Activated naive CD8-positive, alpha-beta T cell treated with anti-CD3 and anti-CD28 coated beads for 36 hours (primary cell): Measurements from ENCODE around the gene GALNT7. TPM values are rescaled to one million over a fixed set of nuclear protein-coding genes. Genes with fewer than 3 reads are reported as not detected.

ENCODE experiments used
- DNase-seq: peaks from one replicate; pipeline ENCODE4 v3.0.0; 2021
- H3K27ac Mint-ChIP-seq: one replicate; pipeline ENCODE4 v1.8.0; 2022; ENCODE audit warnings: mild to moderate bottlenecking, moderate library complexity, mixed read lengths
- H3K27me3 Mint-ChIP-seq: one replicate; pipeline ENCODE4 v1.8.0; 2022; ENCODE audit warnings: mild to moderate bottlenecking, mixed read lengths
- H3K36me3 Mint-ChIP-seq: one replicate; pipeline ENCODE4 v1.8.0; 2021; ENCODE audit warnings: mild to moderate bottlenecking, mixed read lengths
- H3K4me1 Mint-ChIP-seq: one replicate; pipeline ENCODE4 v1.8.0; 2021; ENCODE audit warnings: mixed read lengths
- H3K4me3 Mint-ChIP-seq: one replicate; pipeline ENCODE4 v1.8.0; 2022; ENCODE audit warnings: mild to moderate bottlenecking, moderate library complexity, mixed read lengths
- H3K9me3 Mint-ChIP-seq: one replicate; pipeline ENCODE4 v1.8.0; 2022; ENCODE audit warnings: mixed read lengths
- total RNA-seq, 2 experiments: library from RNA; stranded (reverse); gene quantifications; one replicate each; pipeline ENCODE4 v1.2.3, GENCODE V29; 2021

The GALNT7 gene
- total RNA-seq, 2 experiments from 2014 or later = 14.3 to 14.7 TPM

DNA sequence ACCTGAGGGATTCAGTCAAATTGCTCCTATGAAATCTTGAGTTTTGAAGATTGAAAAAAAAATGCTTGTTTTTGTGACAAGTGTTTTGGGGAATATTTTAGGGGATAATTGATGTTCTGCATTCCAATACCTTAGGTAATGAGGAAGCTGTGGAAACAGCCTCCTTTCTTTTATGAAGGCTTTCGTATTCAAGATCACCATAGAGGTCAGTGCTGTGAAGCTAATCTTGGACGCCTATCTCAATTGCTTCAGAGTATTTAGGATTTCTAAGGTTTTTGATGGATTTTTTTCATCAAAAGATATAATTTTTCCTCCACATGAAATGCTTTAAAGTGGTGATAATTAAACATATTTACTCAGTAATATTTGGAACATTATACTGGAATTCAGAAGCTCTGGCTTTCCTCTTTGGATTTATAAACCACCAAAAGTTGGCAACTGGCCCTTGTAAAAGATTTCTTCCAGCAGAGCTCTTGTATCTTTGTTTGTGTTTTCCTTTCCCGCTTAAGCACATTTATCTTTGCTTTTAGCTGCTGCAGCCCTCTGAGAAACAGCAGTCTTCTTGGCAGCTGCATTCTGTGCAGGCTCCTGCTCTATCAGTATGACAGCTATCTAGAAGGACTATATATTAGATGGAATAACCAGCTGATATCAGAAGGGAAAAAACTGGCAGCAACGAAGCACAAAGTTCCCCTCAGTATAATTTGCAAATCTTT is 101.9 kb downstream of the GALNT7 start:
- Mint-ChIP-seq H3K9me3 (peaks cover 5% of the 10 kb centered on the region), H3K4me1 (peaks cover 4% of the 10 kb centered on the region), H3K36me3 (peaks cover 34% of the 10 kb centered on the region), H3K27ac (no peak overlapping the region), H3K4me3 (no peak overlapping the region), H3K27me3 (no peaks in the 10 kb centered on the region)
- no peak for DNase-seq

DNA sequence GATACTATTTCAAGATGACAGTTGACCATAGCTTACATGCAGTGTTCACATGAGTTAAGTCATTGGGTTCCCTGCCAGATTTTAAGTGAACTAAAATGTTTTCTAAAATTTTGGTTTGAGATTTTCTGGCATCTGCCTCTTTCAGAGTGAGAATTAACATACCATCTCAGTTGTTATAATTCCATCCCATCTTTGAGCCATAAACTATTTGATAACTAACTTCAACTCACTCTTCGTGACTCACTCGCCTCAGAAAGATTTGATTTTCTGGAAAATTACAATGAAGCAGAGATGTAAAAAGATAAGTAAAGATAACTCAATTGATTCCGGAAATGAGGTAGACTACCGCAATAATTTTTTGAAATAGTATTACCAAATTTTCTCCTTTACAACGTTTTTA is 103.7 kb downstream of the GALNT7 start:
- H3K27me3 Mint-ChIP-seq = no peaks in the 10 kb centered on the region
- no peak for DNase-seq
- peaks cover 36% of the 10 kb centered on the region for H3K36me3 Mint-ChIP-seq
- peaks cover 5% of the 10 kb centered on the region for H3K9me3 Mint-ChIP-seq
- H3K27ac Mint-ChIP-seq = no peak overlapping the region
- peaks cover 4% of the 10 kb centered on the region for H3K4me1 Mint-ChIP-seq
- no peak overlapping the region for H3K4me3 Mint-ChIP-seq

DNA sequence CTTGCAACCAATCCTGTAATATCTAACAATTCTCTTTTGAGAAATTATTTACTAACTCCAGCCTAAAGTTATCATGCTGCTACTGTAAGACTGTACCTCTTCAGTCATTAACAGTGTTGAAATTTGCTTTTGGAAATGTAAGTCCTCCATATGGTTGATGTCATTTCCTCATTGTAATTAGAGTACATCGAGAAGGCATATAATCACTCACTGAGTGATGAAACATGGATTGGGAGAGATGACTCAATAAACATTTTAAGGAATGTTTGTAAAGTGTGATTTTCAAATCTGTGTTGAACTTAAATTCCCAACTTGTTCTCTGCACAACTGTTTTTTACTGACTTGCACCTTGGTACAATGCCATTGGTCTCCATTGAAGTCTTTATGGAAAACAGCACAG is 104.4 kb downstream of the GALNT7 start:
- H3K27ac Mint-ChIP-seq = no peak overlapping the region
- no peak overlapping the region for H3K4me3 Mint-ChIP-seq

DNA sequence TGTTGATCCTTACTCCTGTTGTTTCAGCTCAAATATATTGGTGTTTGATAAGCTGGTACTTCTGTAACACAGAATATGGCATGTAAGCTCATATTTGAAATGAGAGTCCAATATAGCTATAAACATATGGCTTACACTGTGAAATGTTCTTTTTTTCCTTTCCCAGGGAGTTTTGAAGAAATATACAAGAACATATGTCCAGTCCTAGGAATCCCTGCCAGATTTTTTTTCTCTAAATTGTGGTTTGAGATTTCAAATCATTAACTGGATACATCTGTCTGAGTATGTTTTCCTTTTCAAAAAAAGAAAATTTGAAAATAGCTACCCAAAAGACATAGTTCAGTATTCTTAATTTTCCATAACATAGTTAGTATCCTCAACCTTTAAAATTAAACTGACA is 105.3 kb downstream of the GALNT7 start:
- no peak for DNase-seq
- peaks cover 5% of the 10 kb centered on the region for H3K9me3 Mint-ChIP-seq

More for the DNA sequence above, 104.4 kb downstream of the GALNT7 start:
- Mint-ChIP-seq H3K9me3 (peaks cover 5% of the 10 kb centered on the region), H3K36me3 (peaks cover 39% of the 10 kb centered on the region), H3K4me1 (no peaks in the 10 kb centered on the region), H3K27me3 (no peaks in the 10 kb centered on the region)
- no peak for DNase-seq

GRCh38 chr4:173274744-173275143 is 106.1 kb downstream of the GALNT7 start:
- H3K4me1 Mint-ChIP-seq = no peaks in the 10 kb centered on the region
- H3K36me3 Mint-ChIP-seq = peaks cover 44% of the 10 kb centered on the region
- H3K9me3 Mint-ChIP-seq = peaks cover 5% of the 10 kb centered on the region
- H3K27me3 Mint-ChIP-seq = no peaks in the 10 kb centered on the region
- no peak overlapping the region for H3K4me3 Mint-ChIP-seq
- no peak for DNase-seq
- no peak overlapping the region for H3K27ac Mint-ChIP-seq

More for the DNA sequence above, 105.3 kb downstream of the GALNT7 start:
- Mint-ChIP-seq H3K27ac (no peak overlapping the region), H3K4me1 (no peaks in the 10 kb centered on the region), H3K4me3 (no peak overlapping the region), H3K36me3 (peaks cover 43% of the 10 kb centered on the region), H3K27me3 (no peaks in the 10 kb centered on the region)

- no peak overlapping the region for H3K4me3 Mint-ChIP-seq
- H3K36me3 Mint-ChIP-seq = peaks cover 46% of the 10 kb centered on the region
- no peak overlapping the region for H3K27ac Mint-ChIP-seq
- DNase-seq = no peak
- H3K27me3 Mint-ChIP-seq = no peaks in the 10 kb centered on the region
- H3K4me1 Mint-ChIP-seq = no peaks in the 10 kb centered on the region
- H3K9me3 Mint-ChIP-seq = peaks cover 5% of the 10 kb centered on the region
Observed at GRCh38 chr4:173275150-173275549, 106.5 kb downstream of the GALNT7 start.

GRCh38 chr4:173277340-173277739 is 108.7 kb downstream of the GALNT7 start:
- Mint-ChIP-seq H3K4me3 (no peak overlapping the region), H3K4me1 (no peaks in the 10 kb centered on the region), H3K27me3 (no peaks in the 10 kb centered on the region), H3K9me3 (peaks cover 6% of the 10 kb centered on the region), H3K36me3 (peaks cover 49% of the 10 kb centered on the region), H3K27ac (no peak overlapping the region)
- no peak for DNase-seq

- no peak for DNase-seq
- no peak overlapping the region for H3K4me3 Mint-ChIP-seq
- H3K9me3 Mint-ChIP-seq = peaks cover 14% of the 10 kb centered on the region
- no peaks in the 10 kb centered on the region for H3K4me1 Mint-ChIP-seq
- peaks cover 41% of the 10 kb centered on the region for H3K36me3 Mint-ChIP-seq
- H3K27ac Mint-ChIP-seq = no peak overlapping the region
- H3K27me3 Mint-ChIP-seq = no peaks in the 10 kb centered on the region
Observed at GRCh38 chr4:173280998-173281397, 112.4 kb downstream of the GALNT7 start.

- H3K27ac Mint-ChIP-seq = no peak overlapping the region
- no peaks in the 10 kb centered on the region for H3K27me3 Mint-ChIP-seq
- peaks cover 15% of the 10 kb centered on the region for H3K9me3 Mint-ChIP-seq
Observed at GRCh38 chr4:173281406-173282255, 113.0 kb downstream of the GALNT7 start.

GRCh38 chr4:173282256-173282562 is 113.6 kb downstream of the GALNT7 start:
- DNase-seq = no peak
- H3K27ac Mint-ChIP-seq = no peak overlapping the region
- H3K36me3 Mint-ChIP-seq = peaks cover 45% of the 10 kb centered on the region
- no peaks in the 10 kb centered on the region for H3K27me3 Mint-ChIP-seq
- no peak overlapping the region for H3K4me3 Mint-ChIP-seq
- H3K9me3 Mint-ChIP-seq = peaks cover 19% of the 10 kb centered on the region
- no peaks in the 10 kb centered on the region for H3K4me1 Mint-ChIP-seq

More at GRCh38 chr4:173281406-173282255, 113.0 kb downstream of the GALNT7 start:
- Mint-ChIP-seq H3K4me3 (no peak overlapping the region), H3K4me1 (no peaks in the 10 kb centered on the region), H3K36me3 (peaks cover 43% of the 10 kb centered on the region)
- no peak for DNase-seq

GRCh38 chr4:173282626-173283025 is 114.0 kb downstream of the GALNT7 start:
- no peak overlapping the region for H3K27ac Mint-ChIP-seq
- H3K9me3 Mint-ChIP-seq = peaks cover 19% of the 10 kb centered on the region
- no peaks in the 10 kb centered on the region for H3K4me1 Mint-ChIP-seq
- H3K27me3 Mint-ChIP-seq = no peaks in the 10 kb centered on the region
- no peak overlapping the region for H3K4me3 Mint-ChIP-seq
- no peak for DNase-seq
- H3K36me3 Mint-ChIP-seq = peaks cover 44% of the 10 kb centered on the region

- DNase-seq = no peak
- H3K4me3 Mint-ChIP-seq = no peak overlapping the region
- no peaks in the 10 kb centered on the region for H3K27me3 Mint-ChIP-seq
- peaks cover 21% of the 10 kb centered on the region for H3K9me3 Mint-ChIP-seq
- peaks cover 8% of the 10 kb centered on the region for H3K4me1 Mint-ChIP-seq
- H3K36me3 Mint-ChIP-seq = peaks cover 38% of the 10 kb centered on the region
- H3K27ac Mint-ChIP-seq = no peak overlapping the region
Observed at GRCh38 chr4:173284463-173284862, 115.9 kb downstream of the GALNT7 start.

- no peak overlapping the region for H3K4me3 Mint-ChIP-seq
- H3K36me3 Mint-ChIP-seq = peaks cover 27% of the 10 kb centered on the region
- peaks cover 18% of the 10 kb centered on the region for H3K9me3 Mint-ChIP-seq
- H3K27ac Mint-ChIP-seq = no peak overlapping the region
- H3K4me1 Mint-ChIP-seq = peaks cover 8% of the 10 kb centered on the region
- DNase-seq = no peak
- no peaks in the 10 kb centered on the region for H3K27me3 Mint-ChIP-seq
Observed at GRCh38 chr4:173287486-173287885, 118.9 kb downstream of the GALNT7 start.

GRCh38 chr4:173288296-173288695 is 119.7 kb downstream of the GALNT7 start:
- Mint-ChIP-seq H3K27me3 (no peaks in the 10 kb centered on the region), H3K4me1 (peaks cover 8% of the 10 kb centered on the region), H3K27ac (no peak overlapping the region), H3K9me3 (peaks cover 14% of the 10 kb centered on the region), H3K36me3 (peaks cover 21% of the 10 kb centered on the region), H3K4me3 (no peak overlapping the region)
- DNase-seq = peak; percentile 52

DNA sequence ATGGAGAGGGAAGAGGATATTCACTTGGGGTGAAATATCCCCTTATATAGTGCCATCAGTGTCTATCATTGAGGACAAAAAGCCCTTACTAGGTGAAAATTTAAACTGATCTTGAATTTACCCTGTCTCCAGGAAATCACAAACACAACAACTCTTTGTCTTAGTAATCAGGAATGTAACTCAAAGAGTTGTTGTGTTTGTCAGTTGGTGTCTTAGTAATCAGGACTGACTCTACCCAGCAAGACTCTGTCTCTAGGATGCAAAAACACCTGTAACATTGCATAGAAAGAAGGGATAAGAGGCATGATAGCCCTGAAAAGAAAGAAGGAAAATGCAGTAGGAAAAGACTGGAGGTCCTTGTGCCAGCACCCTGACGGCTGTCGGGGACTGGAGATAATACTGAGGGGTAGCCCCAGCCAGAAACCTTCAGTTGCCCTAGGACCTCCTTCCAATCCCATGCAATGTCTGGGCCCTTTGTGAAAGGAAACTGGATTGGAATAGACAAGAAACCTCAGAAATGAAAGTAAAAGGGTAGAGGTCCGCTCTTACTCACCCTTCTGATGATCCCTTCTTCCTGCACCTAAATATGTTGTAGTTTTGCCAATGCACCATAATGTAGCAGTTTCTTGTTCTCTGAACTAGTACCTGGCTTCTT is 120.2 kb downstream of the GALNT7 start:
- H3K4me3 Mint-ChIP-seq = no peak overlapping the region
- DNase-seq = no peak
- peaks cover 8% of the 10 kb centered on the region for H3K4me1 Mint-ChIP-seq
- H3K9me3 Mint-ChIP-seq = peaks cover 14% of the 10 kb centered on the region
- no peaks in the 10 kb centered on the region for H3K27me3 Mint-ChIP-seq
- no peak overlapping the region for H3K27ac Mint-ChIP-seq
- H3K36me3 Mint-ChIP-seq = peaks cover 16% of the 10 kb centered on the region
